GM13976 (cell line): ENCODE data around the gene MAP4K4.

ENCODE experiments used
- DNase-seq: peaks from one replicate; pipeline ENCODE4 v3.0.0; 2012; ENCODE audit warnings: low spot score
- in situ Hi-C: fragments of 300-500 bp; cut with MboI; formaldehyde crosslinking; loops from one replicate; pipeline ENCODE4 v1.12.0; 2022; ENCODE audit warnings: low sequenced_read_pairs, mixed read lengths, inconsistent platforms; ENCODE audit not compliant: unreplicated experiment
- TF ChIP-seq, protein P1 (sequence below): IDR thresholded peaks from 2 replicates; pipeline ENCODE4 v1.5.1; 2012; ENCODE audit warnings: borderline replicate concordance, mild to moderate bottlenecking; ENCODE audit not compliant: insufficient read depth; ENCODE audit errors: extremely low read depth, missing control alignments, control extremely low read depth

MAP4K4 gene

DNA sequence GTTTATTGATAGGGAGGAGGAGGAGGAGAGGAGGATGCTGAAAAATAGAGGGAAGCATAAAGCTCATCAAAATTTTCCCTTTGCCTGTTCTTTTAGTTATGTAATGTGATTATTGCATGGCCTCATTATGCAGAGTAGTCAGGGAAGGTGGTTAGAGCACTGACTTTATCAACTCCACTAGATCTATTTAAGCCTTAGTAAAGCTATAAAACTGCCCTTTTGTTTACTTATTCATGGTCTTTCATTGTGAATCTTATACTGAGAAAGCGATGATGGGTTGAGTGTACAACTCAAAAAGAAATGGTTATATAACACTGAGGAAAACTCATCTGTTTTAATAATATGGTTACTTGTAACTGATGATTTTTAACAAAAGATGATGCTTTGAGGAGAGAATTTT is 81.7 kb downstream of the MAP4K4 start:
- in situ Hi-C loops = no loop called here
- TF ChIP-seq, protein P1, sequence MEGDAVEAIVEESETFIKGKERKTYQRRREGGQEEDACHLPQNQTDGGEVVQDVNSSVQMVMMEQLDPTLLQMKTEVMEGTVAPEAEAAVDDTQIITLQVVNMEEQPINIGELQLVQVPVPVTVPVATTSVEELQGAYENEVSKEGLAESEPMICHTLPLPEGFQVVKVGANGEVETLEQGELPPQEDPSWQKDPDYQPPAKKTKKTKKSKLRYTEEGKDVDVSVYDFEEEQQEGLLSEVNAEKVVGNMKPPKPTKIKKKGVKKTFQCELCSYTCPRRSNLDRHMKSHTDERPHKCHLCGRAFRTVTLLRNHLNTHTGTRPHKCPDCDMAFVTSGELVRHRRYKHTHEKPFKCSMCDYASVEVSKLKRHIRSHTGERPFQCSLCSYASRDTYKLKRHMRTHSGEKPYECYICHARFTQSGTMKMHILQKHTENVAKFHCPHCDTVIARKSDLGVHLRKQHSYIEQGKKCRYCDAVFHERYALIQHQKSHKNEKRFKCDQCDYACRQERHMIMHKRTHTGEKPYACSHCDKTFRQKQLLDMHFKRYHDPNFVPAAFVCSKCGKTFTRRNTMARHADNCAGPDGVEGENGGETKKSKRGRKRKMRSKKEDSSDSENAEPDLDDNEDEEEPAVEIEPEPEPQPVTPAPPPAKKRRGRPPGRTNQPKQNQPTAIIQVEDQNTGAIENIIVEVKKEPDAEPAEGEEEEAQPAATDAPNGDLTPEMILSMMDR = no peak
- DNase-seq = no peak

DNA sequence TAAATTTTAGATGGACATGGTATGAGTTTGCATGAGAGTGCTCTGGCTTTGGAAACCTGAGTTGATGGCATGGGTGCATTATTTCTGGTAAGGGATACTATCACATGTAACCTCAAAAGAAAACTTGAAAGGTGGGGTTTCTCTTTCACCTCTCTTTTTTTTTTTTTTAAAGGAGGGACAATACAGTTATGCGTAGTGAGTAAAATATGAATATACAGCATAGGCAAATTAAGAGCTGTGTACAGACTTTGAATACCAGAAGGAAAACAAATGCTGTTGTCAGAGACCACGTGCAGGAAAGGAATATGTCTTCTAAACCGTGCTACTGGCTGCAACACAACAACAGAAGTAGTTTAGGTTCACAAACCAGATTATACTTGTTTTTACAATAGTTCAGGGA is 82.1 kb downstream of the MAP4K4 start:
- in situ Hi-C loops = no loop called here
- TF ChIP-seq, protein P1 = no peak

DNA sequence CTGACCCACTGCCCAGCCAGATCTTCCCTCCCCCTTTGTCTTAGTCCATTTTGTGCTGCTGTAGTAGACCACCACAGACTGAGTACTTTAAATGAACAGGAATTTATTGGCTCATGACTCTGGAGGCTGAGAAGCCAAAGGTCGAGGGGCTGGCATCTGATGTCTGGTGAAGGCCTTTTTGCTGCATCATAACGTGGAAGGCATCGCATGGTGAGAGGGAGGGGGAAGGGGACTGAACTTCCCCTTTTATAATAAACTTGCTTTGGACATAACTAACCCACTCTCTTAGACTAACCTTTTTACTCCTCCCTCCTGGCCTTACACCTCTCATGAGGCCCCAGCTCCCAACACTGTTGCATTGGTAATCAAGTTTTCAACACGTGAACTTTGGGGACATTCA is 83.8 kb downstream of the MAP4K4 start:
- DNase-seq = no peak
- in situ Hi-C loops = no loop called here
- TF ChIP-seq, protein P1 = no peak

More for the DNA sequence above, 82.1 kb downstream of the MAP4K4 start:
- DNase-seq = no peak

DNA sequence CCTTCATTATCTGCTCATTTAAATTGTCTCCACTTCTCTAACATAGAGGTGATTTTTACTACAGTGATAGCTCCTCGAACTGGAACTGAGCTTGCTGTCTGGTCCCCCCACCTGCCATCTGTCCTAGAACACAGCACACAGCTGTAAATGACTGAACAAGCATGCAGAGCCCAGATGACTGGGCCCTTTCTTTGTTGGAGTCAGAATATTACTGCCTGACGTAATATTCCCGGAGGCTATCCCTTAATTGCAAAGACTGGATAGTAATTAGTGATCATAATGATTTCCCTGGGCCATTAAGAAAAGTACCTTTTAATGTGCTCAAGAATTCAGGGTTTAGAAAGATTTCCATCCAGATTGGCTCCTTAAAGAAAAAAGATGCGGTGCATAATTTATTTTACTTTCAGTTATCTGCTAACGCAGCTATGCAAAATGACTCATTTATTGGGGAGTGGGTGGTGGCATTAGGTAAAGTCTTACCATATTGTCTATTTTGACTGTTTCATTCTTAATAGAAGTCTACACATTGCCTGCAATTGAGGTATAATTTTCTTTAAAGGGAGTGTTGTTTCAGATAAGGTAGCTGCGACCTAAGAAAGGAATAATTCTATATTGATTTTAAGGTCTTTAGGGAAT is 84.4 kb downstream of the MAP4K4 start:
- TF ChIP-seq, protein P1 = no peak
- in situ Hi-C loops = no loop called here
- DNase-seq = no peak

DNA sequence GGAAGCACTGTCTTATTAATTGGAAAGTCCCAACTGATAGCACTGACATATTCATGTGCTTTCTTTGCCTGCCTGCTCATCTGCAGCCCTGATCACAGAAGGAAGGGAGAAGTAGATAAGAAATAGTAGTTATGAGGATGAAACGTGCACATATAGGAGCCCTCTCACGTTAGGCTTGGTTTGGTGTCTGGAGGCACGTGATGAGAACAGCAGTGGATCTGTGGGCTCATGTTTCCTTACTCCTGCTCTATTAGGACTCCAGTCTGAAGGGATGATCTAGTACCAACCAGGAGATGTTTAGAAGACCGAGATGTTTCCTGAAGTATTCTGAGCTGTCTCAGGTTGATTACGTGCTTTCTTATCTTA is 84.9 kb downstream of the MAP4K4 start:
- TF ChIP-seq, protein P1 = no peak
- no peak for DNase-seq
- in situ Hi-C loops = no loop called here

DNA sequence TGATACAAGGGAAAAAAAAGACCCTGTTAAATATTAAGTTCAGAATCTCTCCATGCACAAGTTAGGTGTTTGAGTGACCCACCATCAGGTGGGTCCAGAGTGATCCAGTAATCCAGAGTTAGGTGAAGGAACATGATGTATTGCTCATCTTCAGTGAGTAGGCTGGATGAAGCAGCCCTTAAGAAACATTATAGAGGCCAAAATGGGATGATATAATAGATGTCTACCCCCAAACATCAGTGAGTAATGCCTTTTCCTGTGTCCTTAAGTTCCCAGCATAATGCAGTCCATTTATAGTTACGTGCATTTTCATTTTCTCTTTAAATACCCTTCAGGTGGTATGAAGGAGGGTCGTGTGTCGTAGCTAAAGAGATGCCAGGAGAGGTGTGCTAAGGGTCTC is 89.6 kb downstream of the MAP4K4 start:
- TF ChIP-seq, protein P1 = no peak
- in situ Hi-C loops = no loop called here
- DNase-seq = no peak
